Pancreas (tissue), 10 donors: Measurements from ENCODE around the gene LRBA. TPM values are rescaled to one million over a fixed set of nuclear protein-coding genes. Genes with fewer than 3 reads are reported as not detected.

Source experiments
- ATAC-seq, 4 donors: fragments of 200-7000 bp; cut with Tn5 transposase; one replicate each; pipeline versions ENCODE4 v1.8.0 to v1.9.1; 2020; ENCODE audit warnings: mild to moderate bottlenecking in 4 of 4, moderate library complexity in 4 of 4
- DNase-seq, 6 donors: peaks; one replicate each; pipeline ENCODE4 v3.0.0-alpha.2; 2020
- FAIRE-seq: peaks from 2 replicates; lab custom pipeline; 2012; peaks lifted over from hg19 to GRCh38; lab: Jason Lieb, UNC
- H3K27ac ChIP-seq, 4 donors: fragments of 200-600 bp; sonication (generic); 1 replicate in 3 of 4; 2 replicates in 1 of 4; pipeline versions ENCODE4 v1.5.0 to v1.8.0; 2020
- H3K27me3 ChIP-seq, 4 donors: fragments of 200-600 bp; one replicate each; pipeline ENCODE4 v1.8.0; 2021
- H3K36me3 ChIP-seq, 3 donors: fragments of 200-600 bp; sonication (generic) in 1 of 3; one replicate each; pipeline versions ENCODE4 v1.5.0 to v1.8.0; 2020 to 2021
- H3K4me1 ChIP-seq, 3 donors: fragments of 200-600 bp; one replicate each; pipeline ENCODE4 v1.8.0; 2021
- H3K4me3 ChIP-seq, 4 donors: fragments of 200-600 bp; sonication (generic) in 2 of 4; one replicate each; pipeline versions ENCODE4 v1.5.0 to v1.8.0; 2020 to 2021
- H3K9me3 ChIP-seq, 4 donors: fragments of 200-600 bp; one replicate each; pipeline ENCODE4 v1.8.0; 2021
- CTCF ChIP-seq, 4 donors: fragments of 200-600 bp; sonication (generic) in 3 of 4; IDR thresholded peaks; one replicate each; pipeline versions ENCODE4 v1.5.0 to v1.8.0; 2021; ENCODE audit warnings: antibody characterized with exemption in 4 of 4
- WGBS, 2 donors: extraction: QIAGEN DNeasy Blood & Tissue Kit; methylation state at CpG; one replicate each; pipeline ENCODE4 v1.1.7; 2013; 5-methylcytosine and 5-hydroxymethylcytosine counted together
- intact Hi-C, 3 donors: fragments of 100-400 bp; cut with DNase I; formaldehyde crosslinking; loops; one replicate each; pipeline versions ENCODE4 v1.11.1 to v1.14.2; 2022
- polyA plus RNA-seq, 2 donors: library from polyadenylated mRNA; stranded (reverse); fragments of 200-250 nt; gene quantifications; one replicate each; pipeline ENCODE4 v1.2.3, GENCODE V29; 2013
- total RNA-seq, 6 donors: library from RNA; stranded (reverse); fragmentation: NEBNext Ultra II Directional in 4 of 6; extraction: Animal tissue kit (Norgen Biotek cat#: 25700) in 4 of 6; gene quantifications; one replicate each; pipeline versions ENCODE4 v1.2.1 to v1.2.4, GENCODE V29; 2021 to 2023
- donor health status: healthy with polysubstance abuse.
- donor health status: DM: no; HTN: no; CAD: no; lungs with moderate emphysema.
- donor health status: DM: no; HTN: no; CAD: no.
- donor health status: control.
- donor health status: control.
- donor health status: Bipolar disorder and iron deficiency.
- donor health status: DM: yes; HTN: yes; CAD: no.
- donor health status: DM: no; HTN: no; CAD: no.
- donor health status: DM: no; HTN: no; CAD: no.
- donor health status: DM: yes; HTN: yes; CAD: no.

The LRBA gene
- total and polyA plus RNA-seq, 8 donors: 6.6 to 35.3 (median 22.3) TPM

GRCh38 chr4:150853882-150854281 lies 161.2 kb downstream of the LRBA start:
- DNase-seq (no peak), ATAC-seq (peak in 1 of 4 donors; percentile 30), FAIRE-seq (no peak)
- H3K27ac ChIP-seq: no peak overlapping the region
- peaks cover 0 to under 1% (median 0%) of the 10 kb centered on the region in 4 donors for H3K9me3 ChIP-seq
- intact Hi-C loops: no loop called here
- peaks cover 0 to 4% (median 0%) of the 10 kb centered on the region in 3 donors for H3K36me3 ChIP-seq
- no peaks in the 10 kb centered on the region for H3K27me3 ChIP-seq
- 51 to 85% methylated on average over 2 of the region's 2 CpGs for WGBS, 2 donors
- H3K4me3 ChIP-seq: no peak overlapping the region
- H3K4me1 ChIP-seq: no peaks in the 10 kb centered on the region
- TF ChIP-seq CTCF (IDR thresholded peaks at IDR 0.05): no peak

GRCh38 chr4:150852216-150852615 lies 162.9 kb downstream of the LRBA start:
- FAIRE-seq (no peak), DNase-seq (no peak), ATAC-seq (peak in 1 of 4 donors; percentile 31)
- Histone ChIP-seq H3K27ac (no peak overlapping the region), H3K4me1 (no peaks in the 10 kb centered on the region), H3K9me3 (no peaks in the 10 kb centered on the region), H3K27me3 (no peaks in the 10 kb centered on the region), H3K36me3 (peaks cover 0 to 4% (median 0%) of the 10 kb centered on the region in 3 donors), H3K4me3 (no peak overlapping the region)
- TF ChIP-seq CTCF (IDR thresholded peaks at IDR 0.05): no peak
- intact Hi-C loops: no loop called here
- WGBS, 2 donors: 75 to 79% methylated on average over 1 of the region's 1 CpG

GRCh38 chr4:150849016-150849415 lies 166.1 kb downstream of the LRBA start:
- DNase-seq (no peak), FAIRE-seq (no peak)
- H3K27me3 ChIP-seq: no peaks in the 10 kb centered on the region

GRCh38 chr4:150828159-150828558 lies 186.9 kb downstream of the LRBA start:
- no peak for ATAC-seq
- Histone ChIP-seq H3K9me3 (no peaks in the 10 kb centered on the region), H3K4me1 (no peaks in the 10 kb centered on the region), H3K27ac (no peak overlapping the region), H3K36me3 (peaks cover 0 to 16% (median 0%) of the 10 kb centered on the region in 3 donors), H3K4me3 (no peak overlapping the region), H3K27me3 (no peaks in the 10 kb centered on the region)
- no peak for TF ChIP-seq CTCF (IDR thresholded peaks at IDR 0.05)
- FAIRE-seq: no peak
- DNase-seq: no peak
- intact Hi-C loops: no loop called here
- 84 to 89% methylated on average over 8 of the region's 8 CpGs for WGBS, 2 donors

More at GRCh38 chr4:150849016-150849415, 166.1 kb downstream of the LRBA start:
- ATAC-seq: no peak
- Histone ChIP-seq H3K27ac (no peak overlapping the region), H3K4me1 (no peaks in the 10 kb centered on the region), H3K9me3 (no peaks in the 10 kb centered on the region), H3K36me3 (peaks cover 0 to 4% (median 0%) of the 10 kb centered on the region in 3 donors), H3K4me3 (no peak overlapping the region)
- intact Hi-C loops: no loop called here
- TF ChIP-seq CTCF (IDR thresholded peaks at IDR 0.05): no peak
- 86 to 97% methylated on average over 1 of the region's 1 CpG for WGBS, 2 donors

- ATAC-seq (no peak), DNase-seq (no peak), FAIRE-seq (no peak)
- H3K36me3 ChIP-seq: peaks cover 0 to 16% (median 0%) of the 10 kb centered on the region in 3 donors
- H3K9me3 ChIP-seq: no peaks in the 10 kb centered on the region
- TF ChIP-seq CTCF (IDR thresholded peaks at IDR 0.05): no peak
- H3K4me1 ChIP-seq: no peaks in the 10 kb centered on the region
- WGBS, 2 donors: 98 to 100% methylated on average over 1 of the region's 1 CpG
- H3K4me3 ChIP-seq: no peak overlapping the region
- H3K27me3 ChIP-seq: no peaks in the 10 kb centered on the region
- intact Hi-C loops: no loop called here
- no peak overlapping the region for H3K27ac ChIP-seq
Observed at GRCh38 chr4:150827226-150827625, 187.9 kb downstream of the LRBA start.
